Measurements from ENCODE around the gene WIZ.

GRCh38 chr19:15418231-15418578 lies 31.6 kb downstream of the WIZ start:
- TF ChIP-seq CTCF (IDR thresholded peaks at IDR 0.05), result no peak
- no peak for TF ChIP-seq POLR2A (IDR thresholded peaks at IDR 0.05)
